Subcutaneous adipose tissue (tissue), 4 donors: ENCODE data around the gene GFOD2. TPM values are rescaled to one million over a fixed set of nuclear protein-coding genes. Genes with fewer than 3 reads are reported as not detected.

Experiments
- total RNA-seq, 4 donors: library from RNA; depleted of rRNA; stranded (reverse); fragments of >200 nt; gene quantifications; one replicate each; pipeline ENCODE4 v1.1.0, GENCODE V29; 2016
- TF ChIP-seq, protein P1 (sequence below): fragments of 450-650 bp; IDR thresholded peaks from one replicate; pipeline ENCODE4 v1.5.1; 2016; ENCODE audit warnings: low read depth, mild to moderate bottlenecking, control low read depth, antibody characterized with exemption, moderate library complexity

The GFOD2 gene
- total RNA-seq, 4 donors from 2014 or later = 9.1 to 21.1 (median 13.6) TPM

DNA sequence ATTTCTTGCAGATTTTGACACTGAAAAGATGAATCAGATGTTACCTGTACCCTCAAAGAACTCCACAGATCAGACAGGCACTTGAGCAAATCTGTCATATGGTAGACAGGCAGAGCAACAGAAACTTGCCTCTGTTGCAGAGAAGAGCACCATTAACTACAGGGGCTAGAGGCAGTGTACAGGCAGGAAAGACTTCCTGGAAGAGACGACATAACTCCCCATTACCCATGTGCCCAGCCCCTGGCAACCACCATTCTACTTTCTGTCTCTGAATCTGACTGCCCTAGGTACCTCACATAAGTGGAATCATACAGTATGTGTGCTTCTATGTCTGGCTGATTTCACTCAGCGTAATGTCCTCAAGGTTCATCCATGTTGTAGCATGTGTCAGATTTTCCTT is 15.5 kb downstream of the GFOD2 start:
- TF ChIP-seq, protein P1, sequence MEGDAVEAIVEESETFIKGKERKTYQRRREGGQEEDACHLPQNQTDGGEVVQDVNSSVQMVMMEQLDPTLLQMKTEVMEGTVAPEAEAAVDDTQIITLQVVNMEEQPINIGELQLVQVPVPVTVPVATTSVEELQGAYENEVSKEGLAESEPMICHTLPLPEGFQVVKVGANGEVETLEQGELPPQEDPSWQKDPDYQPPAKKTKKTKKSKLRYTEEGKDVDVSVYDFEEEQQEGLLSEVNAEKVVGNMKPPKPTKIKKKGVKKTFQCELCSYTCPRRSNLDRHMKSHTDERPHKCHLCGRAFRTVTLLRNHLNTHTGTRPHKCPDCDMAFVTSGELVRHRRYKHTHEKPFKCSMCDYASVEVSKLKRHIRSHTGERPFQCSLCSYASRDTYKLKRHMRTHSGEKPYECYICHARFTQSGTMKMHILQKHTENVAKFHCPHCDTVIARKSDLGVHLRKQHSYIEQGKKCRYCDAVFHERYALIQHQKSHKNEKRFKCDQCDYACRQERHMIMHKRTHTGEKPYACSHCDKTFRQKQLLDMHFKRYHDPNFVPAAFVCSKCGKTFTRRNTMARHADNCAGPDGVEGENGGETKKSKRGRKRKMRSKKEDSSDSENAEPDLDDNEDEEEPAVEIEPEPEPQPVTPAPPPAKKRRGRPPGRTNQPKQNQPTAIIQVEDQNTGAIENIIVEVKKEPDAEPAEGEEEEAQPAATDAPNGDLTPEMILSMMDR = no peak

DNA sequence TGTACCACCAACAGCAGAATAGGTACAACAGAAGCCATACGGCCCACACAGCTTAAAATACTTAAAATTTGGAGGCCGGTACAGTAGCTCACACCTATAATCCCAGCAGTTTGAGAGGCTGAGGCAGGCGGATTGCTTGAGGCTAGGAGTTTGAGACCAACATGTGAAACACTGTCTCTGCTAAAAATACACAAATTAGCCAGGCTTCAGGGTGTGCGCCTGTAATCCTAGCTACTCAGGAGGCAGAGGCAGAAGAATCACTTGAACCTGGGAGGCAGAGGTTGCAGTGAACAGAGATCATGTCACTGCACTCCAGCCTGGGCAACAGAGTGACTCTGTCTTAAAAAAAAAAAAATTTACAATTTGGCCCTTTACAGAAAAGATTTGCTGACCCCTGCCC is 17.0 kb downstream of the GFOD2 start:
- TF ChIP-seq, protein P1 = no peak

DNA sequence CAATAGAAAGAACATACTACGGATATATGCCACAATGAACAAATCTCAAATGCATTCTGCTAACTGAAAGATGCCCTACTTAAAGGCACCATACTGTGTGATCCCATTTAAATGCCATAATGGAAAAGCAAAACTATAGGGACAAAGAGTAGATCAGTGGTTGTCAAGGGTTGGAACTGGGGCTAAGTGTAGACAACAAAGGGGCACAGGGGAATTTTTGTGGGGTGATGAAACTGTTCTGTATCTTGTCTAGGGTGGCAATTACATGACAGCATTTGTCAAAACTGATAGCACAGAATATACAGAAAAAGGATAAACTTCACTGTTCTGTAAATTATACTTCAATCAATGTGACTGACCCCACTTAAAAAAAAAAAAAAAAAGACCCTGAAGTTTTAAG is 17.7 kb downstream of the GFOD2 start:
- TF ChIP-seq, protein P1 = no peak

DNA sequence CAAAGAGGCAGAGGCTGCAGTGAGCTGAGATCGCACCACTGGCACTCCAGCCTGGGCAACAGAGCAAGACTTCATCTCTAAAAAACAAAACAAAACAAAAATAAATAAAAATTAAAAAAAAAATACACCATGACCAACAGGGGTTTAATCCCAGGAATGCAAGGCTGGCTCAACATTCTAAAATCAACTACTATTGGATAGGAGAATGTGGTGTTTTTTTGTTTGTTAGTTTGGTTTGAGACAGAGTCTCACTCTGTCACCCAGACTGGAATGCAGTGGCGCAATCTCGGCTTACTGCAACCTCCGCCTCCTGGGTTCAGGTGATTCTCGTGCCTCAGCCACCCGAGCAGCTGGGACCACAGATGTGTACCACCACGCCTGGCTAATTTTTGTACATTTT is 19.9 kb downstream of the GFOD2 start:
- TF ChIP-seq, protein P1 = no peak

DNA sequence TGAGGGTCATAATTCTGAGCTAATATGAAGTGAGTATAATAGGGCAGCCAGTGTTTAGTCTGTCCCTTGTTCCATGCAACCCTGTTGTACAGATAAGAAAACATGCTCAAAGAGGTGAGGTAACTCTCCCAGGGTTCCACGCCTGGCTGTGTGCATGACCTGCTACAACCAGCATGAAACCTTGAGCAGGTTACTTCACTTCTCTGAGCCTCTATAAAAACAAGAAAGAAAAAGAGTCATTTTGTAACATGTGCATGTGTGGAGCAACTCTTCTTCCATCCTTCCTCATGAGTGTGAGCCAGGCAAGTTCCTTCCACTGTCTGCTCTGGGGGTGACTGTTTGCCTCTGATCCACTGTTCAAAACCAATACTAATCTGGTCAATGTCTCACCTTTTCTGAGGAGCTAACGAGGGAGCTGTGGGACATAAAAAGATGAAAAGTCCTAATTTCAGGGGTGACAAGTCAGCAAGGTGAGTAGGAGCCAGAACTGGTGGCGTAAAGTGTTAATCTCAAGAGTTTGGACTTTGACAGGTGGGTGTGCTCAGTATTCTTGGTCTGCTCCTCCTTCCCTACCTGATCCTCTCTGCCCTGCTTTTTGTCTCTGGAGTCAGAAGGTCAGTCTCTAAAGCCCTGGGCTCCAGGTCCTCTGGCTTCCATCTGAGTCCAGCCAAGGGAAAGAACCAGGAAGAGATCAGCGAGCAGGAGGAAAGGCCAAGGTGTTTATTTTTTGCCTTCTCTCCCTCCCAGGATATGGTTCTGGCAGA is 21.5 kb downstream of the GFOD2 start:
- TF ChIP-seq, protein P1 = no peak

DNA sequence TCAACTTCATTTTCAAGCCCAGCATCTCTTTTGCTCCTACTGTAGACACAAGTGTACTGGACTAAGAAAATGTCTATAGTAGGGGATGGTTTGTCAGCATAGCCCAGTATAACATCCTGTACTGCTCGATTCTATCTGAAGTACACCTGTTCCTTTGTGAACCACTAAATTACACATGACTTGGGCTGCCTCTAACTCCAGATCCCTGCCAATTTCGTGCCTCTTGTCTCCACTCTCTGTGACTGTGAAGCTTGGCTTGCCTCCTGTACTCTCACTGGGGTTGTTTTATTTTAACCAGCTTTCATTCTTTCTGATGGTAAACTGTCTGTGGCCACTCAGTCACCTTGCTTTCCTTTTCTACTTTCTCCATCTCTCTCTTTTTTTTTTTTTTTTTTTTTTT is 24.5 kb downstream of the GFOD2 start:
- TF ChIP-seq, protein P1 = no peak

DNA sequence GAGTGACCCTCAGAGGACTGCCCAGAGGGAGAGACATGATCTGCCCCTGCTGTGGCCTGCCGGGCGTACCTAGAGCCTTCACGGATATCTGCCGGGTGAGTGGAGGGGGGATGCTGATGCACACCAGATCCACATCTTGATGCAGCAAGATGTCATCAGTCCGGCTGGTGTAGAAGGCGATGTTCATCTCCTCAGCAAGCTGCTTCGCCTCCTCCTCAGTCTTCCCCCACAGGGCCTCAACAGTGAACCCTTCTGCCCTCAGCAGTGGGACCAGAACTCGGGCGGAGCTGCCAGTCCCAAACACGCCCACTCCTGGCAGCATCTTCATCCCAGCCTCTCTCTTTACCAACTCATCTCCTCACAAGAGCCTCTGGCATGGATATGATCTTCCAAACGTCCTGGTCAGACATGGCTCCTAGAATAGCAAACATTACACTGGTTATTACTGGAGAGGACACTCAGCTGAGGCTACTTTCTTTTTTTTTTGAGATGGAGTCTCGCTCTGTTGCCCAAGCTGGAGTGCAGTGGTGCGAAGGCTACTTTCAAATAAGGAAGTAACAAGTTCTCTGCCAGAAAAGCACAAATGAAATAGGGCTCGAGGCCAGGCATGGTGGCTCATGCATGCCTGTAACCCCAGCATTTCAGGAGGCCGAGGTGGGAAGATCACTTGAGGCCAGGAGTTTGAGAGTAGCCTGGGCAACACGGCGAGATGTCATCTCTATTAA is 33.6 kb downstream of the GFOD2 start:
- TF ChIP-seq, protein P1 = no peak
